Measurements from ENCODE around the gene FCHSD1. TPM values are rescaled to one million over a fixed set of nuclear protein-coding genes. Genes with fewer than 3 reads are reported as not detected.
A peak's percentile ranks its signal among the peaks of the same experiment; 100 is the strongest.

The FCHSD1 gene
- total RNA-seq, 1 donor from 2014 or later, result 8.7 TPM

GRCh38 chr5:141649972-141650371, 1.2 kb downstream of the FCHSD1 start:
- no peak overlapping the region for H3K4me3 ChIP-seq
- H3K27ac Mint-ChIP-seq, result no peak overlapping the region
- no peaks in the 10 kb centered on the region for H3K4me1 ChIP-seq
- TF ChIP-seq EZH2 (IDR thresholded peaks at IDR 0.05) (no peak), EZH2phosphoT487 (IDR thresholded peaks at IDR 0.05) (no peak), CTCF (IDR thresholded peaks at IDR 0.05) (no peak)
- peaks cover 2% of the 10 kb centered on the region for H3K36me3 Mint-ChIP-seq
- no peaks in the 10 kb centered on the region for H4K20me1 ChIP-seq (ENCODE audit: low read depth)
- no peak overlapping the region for H3K9ac ChIP-seq
- no peaks in the 10 kb centered on the region for H3K9me3 ChIP-seq (ENCODE audit: low read depth)
- H3K27me3 ChIP-seq, result peaks cover 6% of the 10 kb centered on the region
- no peaks in the 10 kb centered on the region for H3K79me2 ChIP-seq (ENCODE audit: low read depth)
- no peaks in the 10 kb centered on the region for H3K9me3 Mint-ChIP-seq
- H3K27ac ChIP-seq, result no peak overlapping the region
- no peak for DNase-seq (ENCODE audit: low spot score)
- H3K36me3 ChIP-seq, result no peaks in the 10 kb centered on the region
- peaks cover 3% of the 10 kb centered on the region for H3K27me3 Mint-ChIP-seq (ENCODE audit: insufficient read depth, low read depth)
- peaks cover 10% of the 10 kb centered on the region for H3K4me1 Mint-ChIP-seq
- peaks cover 11% of the 10 kb centered on the region for H3F3A ChIP-seq (ENCODE audit: low read depth)
- H3K4me2 ChIP-seq, result no peak overlapping the region
- peak overlapping the region; percentile 79 for H3K4me3 Mint-ChIP-seq
- no peak overlapping the region for H2AFZ ChIP-seq (replicated peaks)

- Mint-ChIP-seq H3K9me3 (no peaks in the 10 kb centered on the region), H3K4me1 (peaks cover 10% of the 10 kb centered on the region), H3K27ac (no peak overlapping the region), H3K4me3 (peak overlapping the region; percentile 43), H3K36me3 (peaks cover 2% of the 10 kb centered on the region), H3K27me3 (ENCODE audit: insufficient read depth, low read depth) (peaks cover 3% of the 10 kb centered on the region)
- TF ChIP-seq EZH2phosphoT487 (IDR thresholded peaks at IDR 0.05) (no peak), EZH2 (IDR thresholded peaks at IDR 0.05) (no peak), CTCF (IDR thresholded peaks at IDR 0.05) (no peak)
- no peaks in the 10 kb centered on the region for H3K4me1 ChIP-seq
- no peak overlapping the region for H2AFZ ChIP-seq (replicated peaks)
- H3K9me3 ChIP-seq (ENCODE audit: low read depth), result no peaks in the 10 kb centered on the region
- no peaks in the 10 kb centered on the region for H3K79me2 ChIP-seq (ENCODE audit: low read depth)
- H3K9ac ChIP-seq, result no peak overlapping the region
- peaks cover 6% of the 10 kb centered on the region for H3K27me3 ChIP-seq
- no peaks in the 10 kb centered on the region for H3K36me3 ChIP-seq
- H4K20me1 ChIP-seq (ENCODE audit: low read depth), result no peaks in the 10 kb centered on the region
- no peak for DNase-seq (ENCODE audit: low spot score)
- H3K27ac ChIP-seq, result no peak overlapping the region
- H3K4me2 ChIP-seq, result no peak overlapping the region
- H3K4me3 ChIP-seq, result no peak overlapping the region
- peaks cover 11% of the 10 kb centered on the region for H3F3A ChIP-seq (ENCODE audit: low read depth)
Observed at GRCh38 chr5:141649056-141649688, 2.0 kb downstream of the FCHSD1 start.

- Histone ChIP-seq H3K27ac (no peak overlapping the region), H3K27me3 (peaks cover 6% of the 10 kb centered on the region), H3K9me3 (ENCODE audit: low read depth) (no peaks in the 10 kb centered on the region), H3K4me3 (no peak overlapping the region), H3K4me2 (no peak overlapping the region), H4K20me1 (ENCODE audit: low read depth) (no peaks in the 10 kb centered on the region), H3F3A (ENCODE audit: low read depth) (peaks cover 11% of the 10 kb centered on the region), H3K79me2 (ENCODE audit: low read depth) (no peaks in the 10 kb centered on the region), H2AFZ (replicated peaks) (no peak overlapping the region), H3K36me3 (no peaks in the 10 kb centered on the region), H3K4me1 (no peaks in the 10 kb centered on the region), H3K9ac (no peak overlapping the region)
- Mint-ChIP-seq H3K4me1 (peaks cover 10% of the 10 kb centered on the region), H3K36me3 (peaks cover 2% of the 10 kb centered on the region), H3K4me3 (no peak overlapping the region), H3K9me3 (no peaks in the 10 kb centered on the region), H3K27ac (no peak overlapping the region), H3K27me3 (ENCODE audit: insufficient read depth, low read depth) (peaks cover 3% of the 10 kb centered on the region)
- DNase-seq (ENCODE audit: low spot score), result no peak
- TF ChIP-seq CTCF (IDR thresholded peaks at IDR 0.05) (no peak), EZH2 (IDR thresholded peaks at IDR 0.05) (no peak), EZH2phosphoT487 (IDR thresholded peaks at IDR 0.05) (no peak)
Observed at GRCh38 chr5:141647851-141648250, 3.4 kb downstream of the FCHSD1 start.
